GM20431 (cell line): ENCODE data around the gene MAFB.

Experiments
- in situ Hi-C: fragments of 300-500 bp; cut with MseI, MboI; formaldehyde crosslinking; loops from one replicate; pipeline ENCODE4 v1.15.0; 2020; ENCODE audit warnings: low sequenced_read_pairs; ENCODE audit not compliant: unreplicated experiment

MAFB gene

DNA sequence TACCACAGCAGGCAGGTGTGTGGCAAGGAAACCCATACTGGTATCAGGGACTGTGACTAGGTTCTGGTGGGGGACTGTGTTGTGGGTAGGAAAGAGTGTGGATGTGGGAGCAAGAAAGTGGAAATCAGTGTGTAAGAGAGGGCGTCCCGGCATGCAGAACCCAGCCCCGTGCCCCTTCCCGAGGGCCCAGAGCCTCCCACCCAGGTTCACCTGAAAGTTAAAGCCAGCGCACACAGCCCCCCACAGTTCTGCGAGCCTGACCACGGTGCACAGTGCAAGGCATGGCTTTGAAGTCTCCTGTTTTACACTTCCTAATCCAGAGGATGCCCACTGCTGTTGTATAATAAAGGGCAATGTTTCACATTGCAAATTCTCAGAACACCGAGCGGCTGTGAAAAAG lies 22.7 kb downstream of the MAFB start:
- in situ Hi-C loops = no loop called here

- in situ Hi-C loops = no loop called here
Observed at GRCh38 chr20:40664891-40665290, 24.1 kb downstream of the MAFB start.

DNA sequence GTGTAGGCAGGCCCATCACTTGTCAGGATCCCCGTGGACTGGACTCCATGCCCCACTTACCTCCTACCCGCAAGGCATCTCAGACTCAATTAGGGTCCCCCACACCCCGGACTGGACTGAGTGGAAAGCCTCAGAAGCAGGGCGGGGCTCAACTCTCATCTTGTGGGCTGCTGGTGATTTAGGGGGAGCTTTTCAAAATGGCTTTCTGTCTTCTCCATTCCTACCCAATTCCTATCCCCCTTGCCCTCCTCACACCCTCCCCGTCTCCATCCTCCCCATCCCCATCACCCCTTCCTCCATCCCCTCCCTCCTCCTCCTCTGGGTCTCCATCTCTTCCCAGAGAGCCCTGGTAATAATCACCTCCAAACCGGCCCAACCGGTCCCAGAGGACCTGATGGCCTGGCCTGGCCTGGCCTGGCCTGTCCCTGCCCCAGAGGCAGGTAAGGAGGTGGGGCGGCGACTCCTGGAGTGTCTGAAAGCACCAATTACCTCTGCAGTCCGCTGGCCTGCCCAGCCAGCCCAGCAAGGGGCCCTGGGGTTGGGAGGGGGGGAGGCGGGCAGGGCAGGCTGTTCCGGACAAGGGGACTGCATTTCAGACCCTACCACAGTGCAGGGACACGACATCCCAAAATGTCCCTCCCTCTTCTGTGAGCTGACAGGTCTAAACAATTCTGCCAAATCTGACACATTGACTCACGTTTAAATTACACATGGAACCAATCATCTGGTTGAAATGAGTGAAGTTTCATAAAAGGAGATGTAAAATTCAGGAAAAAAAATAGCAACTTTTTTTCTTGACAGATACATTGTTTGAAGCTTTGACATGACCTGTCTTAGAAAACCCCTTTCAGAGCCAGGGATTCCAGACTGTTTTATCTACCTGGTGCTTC lies 24.8 kb downstream of the MAFB start:
- in situ Hi-C loops = no loop called here

DNA sequence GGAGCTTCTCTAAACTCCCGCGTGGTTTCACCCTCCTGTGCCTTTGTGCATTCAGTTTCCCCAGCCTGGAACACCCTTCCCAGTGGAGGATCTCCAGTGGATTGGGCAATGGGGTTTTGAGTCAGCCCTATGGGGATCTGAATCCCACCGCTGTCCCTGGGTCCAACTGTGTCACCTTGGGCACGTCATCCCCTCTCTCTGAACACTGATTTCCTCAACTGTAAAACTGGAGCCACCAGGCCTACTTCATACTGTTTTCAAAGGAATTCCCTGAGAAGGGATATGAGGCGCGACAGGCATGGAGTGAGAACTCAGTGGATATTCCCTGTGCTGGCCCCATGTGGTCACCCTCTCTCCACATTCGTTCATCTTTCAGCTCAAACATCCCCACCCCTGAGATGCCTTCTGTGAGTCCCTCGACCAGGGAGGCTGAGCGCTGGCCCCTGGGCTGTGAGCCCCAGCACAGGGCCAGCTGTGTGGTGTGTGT lies 25.7 kb downstream of the MAFB start:
- in situ Hi-C loops = no loop called here

- in situ Hi-C loops = no loop called here
Observed at GRCh38 chr20:40659567-40659966, 29.5 kb downstream of the MAFB start.

DNA sequence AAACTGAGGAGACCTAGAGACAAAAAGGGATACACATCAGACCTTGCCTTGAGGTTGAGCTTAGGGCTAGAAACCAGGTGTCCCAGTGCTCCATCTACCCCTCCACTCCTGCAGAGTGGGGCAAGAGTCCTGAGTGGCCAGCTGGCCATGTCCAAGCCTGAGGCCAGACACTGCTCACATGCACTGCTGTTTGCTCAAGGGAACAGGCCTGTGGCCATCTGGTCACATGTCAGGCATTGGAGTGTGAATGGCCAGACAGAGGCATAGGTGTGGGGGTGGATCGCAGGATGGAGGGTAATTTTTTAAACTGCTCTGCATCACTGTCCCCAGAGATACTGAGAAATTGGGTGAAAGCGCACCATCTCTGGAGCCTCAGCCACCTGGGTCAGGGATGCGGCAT lies 30.5 kb downstream of the MAFB start:
- in situ Hi-C loops = no loop called here

DNA sequence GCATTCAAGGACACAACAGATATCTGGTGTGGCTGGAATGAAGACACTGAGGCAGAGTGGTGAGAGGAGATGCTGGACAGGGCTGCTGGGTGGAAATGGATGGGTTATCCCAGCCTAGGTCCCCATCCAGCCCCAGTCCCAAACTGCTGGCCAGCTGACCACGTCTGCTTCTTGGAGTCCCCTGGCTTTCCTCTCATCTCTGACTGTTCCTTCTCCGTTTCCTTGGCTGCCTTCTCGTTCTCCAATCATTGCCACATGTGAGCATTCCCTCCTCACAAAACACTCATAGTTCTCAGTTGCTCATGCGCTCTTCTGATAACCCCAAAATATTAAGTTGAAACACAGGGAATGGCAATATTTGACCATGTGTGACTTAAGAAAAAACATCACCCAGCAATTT lies 31.5 kb downstream of the MAFB start:
- in situ Hi-C loops = no loop called here

- in situ Hi-C loops = no loop called here
Observed at GRCh38 chr20:40655451-40655850, 33.6 kb downstream of the MAFB start.

DNA sequence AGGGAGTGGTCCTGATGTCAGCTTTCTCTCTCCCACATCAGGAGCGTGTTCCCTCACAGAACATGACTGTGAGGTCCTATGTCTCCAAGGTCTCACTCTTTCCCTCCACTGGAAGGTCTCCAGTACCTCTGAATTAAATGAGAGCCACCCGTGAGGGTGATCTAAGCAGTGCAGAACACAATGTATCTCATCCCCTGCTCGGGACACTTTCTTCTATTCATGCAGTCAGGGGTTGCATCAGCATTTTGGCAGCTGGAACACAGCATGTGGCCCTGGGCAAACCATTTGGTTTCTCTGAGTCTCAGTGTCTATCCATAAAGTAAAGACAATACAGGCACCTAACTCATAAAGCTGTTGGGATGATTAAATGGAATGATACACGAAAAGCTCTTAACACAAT lies 34.2 kb downstream of the MAFB start:
- in situ Hi-C loops = no loop called here

DNA sequence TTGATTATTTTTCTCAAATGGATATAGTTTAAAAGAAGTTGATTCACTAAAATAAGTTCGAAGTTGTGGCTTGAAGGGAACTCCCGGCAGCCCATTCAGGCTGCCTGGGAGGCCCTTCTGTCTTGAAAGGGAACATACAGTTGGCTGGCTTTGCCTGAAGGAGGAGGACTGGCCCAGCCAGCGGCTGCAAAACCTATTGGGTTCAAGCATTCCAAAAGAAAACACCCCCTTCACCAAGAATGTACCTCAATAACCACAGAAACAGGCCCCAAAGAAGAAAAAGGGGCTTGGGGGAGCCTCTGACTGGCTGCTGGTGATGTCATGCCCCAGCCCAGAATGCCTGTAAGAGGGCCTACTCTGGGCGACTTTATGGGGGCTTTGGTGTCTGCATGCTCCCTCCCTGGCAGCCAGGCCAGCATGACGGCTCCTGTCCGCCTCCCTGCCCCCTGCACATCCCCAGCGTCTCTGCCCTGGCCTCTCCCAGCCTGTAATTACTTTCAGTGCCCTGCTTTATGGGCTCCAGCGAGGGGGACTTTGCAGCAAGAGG lies 36.5 kb downstream of the MAFB start:
- in situ Hi-C loops = no loop called here

DNA sequence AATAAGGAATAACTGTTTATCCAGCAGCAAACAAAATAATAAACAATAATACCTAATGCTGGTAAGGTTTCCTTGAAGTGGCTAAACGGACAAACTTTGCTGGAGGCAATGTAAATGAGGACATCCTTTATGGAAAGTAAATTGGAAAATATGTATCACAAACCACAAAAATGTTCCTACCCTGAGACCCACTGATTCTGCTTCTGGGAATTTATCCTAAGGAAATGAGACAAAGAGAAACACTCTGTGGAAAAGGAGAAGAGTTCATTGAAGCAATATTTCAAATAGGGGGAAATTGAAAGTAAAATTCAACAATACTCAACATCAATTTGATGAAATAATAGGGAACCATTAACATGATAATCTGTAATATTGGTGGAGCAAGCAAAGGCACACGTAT lies 37.9 kb downstream of the MAFB start:
- in situ Hi-C loops = no loop called here

- in situ Hi-C loops = no loop called here
Observed at GRCh38 chr20:40650707-40651106, 38.3 kb downstream of the MAFB start.

DNA sequence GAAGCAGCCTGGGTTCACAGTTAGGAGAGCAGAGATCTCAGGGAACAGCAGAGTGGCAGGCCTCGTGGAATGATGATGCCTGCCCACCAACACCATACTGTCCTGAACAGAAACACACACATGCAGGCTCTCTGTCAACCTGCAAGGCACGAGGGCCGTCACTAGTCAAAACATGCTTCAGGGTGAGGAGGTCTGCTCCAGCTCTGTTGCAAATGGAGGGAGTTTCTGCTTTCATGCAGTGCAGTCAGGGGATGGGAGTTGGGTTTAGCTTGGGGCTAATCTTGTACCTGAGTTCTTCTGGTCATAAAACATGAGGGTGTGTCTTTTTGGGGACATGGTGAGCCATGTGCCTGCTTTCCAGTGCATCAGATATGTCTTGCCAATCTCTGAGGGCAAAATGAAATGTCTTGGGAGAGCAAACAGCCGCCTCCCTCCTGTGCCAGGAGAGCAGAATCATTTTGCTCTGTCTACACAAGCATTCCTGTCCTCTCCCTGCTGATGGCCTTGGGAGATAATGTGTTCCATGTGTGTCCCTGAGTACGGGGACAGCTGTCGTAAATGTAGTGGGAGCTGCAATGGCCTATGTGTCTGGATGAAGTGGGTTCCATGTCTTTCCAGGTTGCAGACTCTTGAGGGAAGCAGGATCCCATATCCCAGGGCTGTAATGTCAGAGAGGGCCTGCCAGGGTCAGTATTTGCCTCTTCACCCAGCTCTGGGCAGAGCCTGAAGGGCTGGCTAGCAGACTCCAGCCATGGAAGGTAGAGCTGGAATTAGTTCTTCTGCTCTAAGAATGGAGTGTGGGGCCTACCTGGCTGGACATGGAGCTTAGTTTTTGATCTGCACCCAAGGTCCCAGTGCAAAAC lies 40.6 kb downstream of the MAFB start:
- in situ Hi-C loops = no loop called here

DNA sequence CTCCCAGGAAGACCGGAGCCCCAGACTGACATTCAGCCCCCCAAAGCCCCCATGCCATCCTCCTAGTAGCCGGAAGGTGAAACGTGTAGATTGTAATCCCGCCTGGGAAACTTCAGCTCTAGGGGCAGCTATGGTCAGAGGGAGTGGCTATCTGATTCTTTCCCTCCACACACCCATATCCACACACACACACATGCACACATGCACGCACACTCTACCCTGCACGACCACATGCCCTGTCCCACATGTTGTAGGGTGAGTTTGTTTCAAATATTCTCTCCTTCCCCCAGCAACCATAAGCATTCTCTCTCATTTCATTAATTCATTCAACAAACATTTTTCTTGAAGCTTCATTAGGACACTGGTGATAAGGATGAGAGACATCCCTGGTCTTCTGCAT lies 42.2 kb downstream of the MAFB start:
- in situ Hi-C loops = no loop called here

DNA sequence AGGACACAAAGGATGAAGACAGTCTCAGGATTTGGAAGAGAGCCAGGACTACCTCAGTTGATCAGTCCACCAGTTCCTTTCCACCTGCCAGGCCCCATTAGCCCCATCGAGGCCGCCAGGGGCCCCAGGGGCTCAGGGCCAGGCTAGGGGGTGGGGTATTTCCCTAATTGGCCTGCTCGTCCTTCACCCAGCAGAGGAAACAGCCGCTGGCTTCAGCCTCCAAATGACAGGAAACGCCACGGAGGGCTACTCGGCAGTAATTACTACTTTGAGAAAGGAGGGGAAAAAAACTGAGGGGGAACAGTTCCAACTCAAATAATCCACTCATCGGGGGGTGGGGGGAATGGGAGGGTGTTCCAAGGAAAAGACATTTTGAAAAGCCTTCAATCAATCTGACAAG lies 42.7 kb downstream of the MAFB start:
- in situ Hi-C loops = no loop called here

GRCh38 chr20:40644863-40645262 lies 44.2 kb downstream of the MAFB start:
- in situ Hi-C loops = no loop called here

- in situ Hi-C loops = no loop called here
Observed at GRCh38 chr20:40643891-40644290, 45.1 kb downstream of the MAFB start.

DNA sequence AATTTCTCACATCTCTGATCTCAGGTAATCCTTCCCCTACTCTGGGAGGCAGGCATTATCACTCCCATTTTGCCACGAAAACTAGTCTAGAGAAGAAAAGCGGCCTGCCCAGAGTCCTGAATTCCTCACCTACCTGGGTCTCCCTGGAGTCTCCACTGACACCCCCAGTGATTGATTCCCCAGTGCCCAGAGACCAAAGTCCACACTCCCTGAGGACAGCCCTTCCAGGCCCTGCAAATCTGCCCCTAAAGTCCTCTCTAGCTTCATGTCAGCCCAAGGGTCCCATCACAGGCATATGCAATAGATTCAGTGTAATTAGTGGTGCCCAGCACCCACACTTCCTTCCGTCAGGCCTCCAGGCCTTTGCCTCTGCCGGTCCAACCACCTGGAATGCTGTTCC lies 47.2 kb downstream of the MAFB start:
- in situ Hi-C loops = no loop called here

- in situ Hi-C loops = no loop called here
Observed at GRCh38 chr20:40641202-40641601, 47.8 kb downstream of the MAFB start.

DNA sequence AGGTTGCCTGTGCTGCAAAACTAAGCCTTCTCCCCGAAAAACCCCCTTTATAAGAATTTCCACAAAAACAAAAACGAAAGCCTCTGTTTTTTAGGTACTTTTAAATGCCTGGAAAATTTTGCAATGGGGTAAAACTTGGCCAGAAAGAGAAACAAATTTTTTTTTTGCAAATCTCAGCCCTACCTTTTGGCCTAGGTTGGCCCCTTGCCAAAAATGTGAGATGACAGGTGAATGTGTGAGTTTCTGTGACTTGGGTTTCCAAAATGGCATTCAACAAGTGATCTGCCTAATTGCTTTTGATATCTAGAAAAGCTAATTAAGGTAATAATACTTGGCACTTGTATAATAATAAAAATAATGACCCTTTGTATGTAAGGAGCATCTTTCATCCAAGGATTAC lies 48.4 kb downstream of the MAFB start:
- in situ Hi-C loops = no loop called here
